ENCODE measurements around the gene HEMGN. TPM values are rescaled to one million over a fixed set of nuclear protein-coding genes. Genes with fewer than 3 reads are reported as not detected.

The HEMGN gene
- total and polyA plus RNA-seq, 2 experiments from 2014 or later, result not detected

GRCh38 chr9:97981846-97982682 is 44.1 kb upstream of the HEMGN start:
- no peak overlapping the region for H3K27ac Mint-ChIP-seq
- peak; percentile 62 for ATAC-seq

DNA sequence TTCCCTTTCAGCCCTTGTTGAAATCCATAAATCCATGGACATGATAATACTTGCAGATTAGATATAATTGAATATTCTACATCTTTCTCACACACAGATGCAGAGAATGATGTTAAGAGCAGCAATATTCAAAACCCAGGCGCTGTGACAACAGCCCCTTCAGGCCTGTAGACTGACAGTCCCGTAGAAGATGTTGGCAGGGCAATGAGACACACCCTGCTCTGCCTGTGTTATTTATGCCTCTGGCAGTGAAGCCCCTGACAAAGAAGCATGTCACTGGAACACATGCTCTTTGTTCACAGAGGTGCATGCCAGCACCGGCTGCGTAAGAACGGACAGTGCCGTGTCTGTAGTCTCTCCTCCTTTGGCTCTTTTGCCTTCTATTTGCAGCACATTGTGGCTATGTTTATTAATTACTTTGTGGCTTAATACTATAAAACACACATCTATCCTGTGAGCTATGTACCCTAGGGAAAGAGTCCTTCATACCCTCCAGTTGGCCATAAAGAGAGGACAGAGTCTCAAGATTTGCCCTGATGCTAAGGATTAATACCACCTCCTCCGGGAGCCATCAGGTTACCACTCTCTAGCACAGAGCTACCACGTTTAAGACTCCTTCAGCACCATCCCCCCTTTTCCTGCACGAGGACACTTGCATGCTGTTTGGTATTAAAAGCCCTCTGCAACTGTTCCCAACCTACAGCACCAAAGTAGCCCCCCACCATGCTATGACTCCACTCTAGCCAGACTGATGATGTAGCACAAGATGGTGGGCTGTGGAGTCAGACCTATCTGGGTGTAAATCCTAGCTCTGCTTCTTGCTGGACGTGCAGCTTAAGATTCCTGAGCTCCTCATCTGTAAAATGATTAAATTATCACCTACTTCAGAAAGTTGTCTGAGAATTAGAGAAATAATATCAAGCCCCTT is 43.2 kb upstream of the HEMGN start:
- Histone ChIP-seq H3K27ac (ENCODE audit: low read depth) (no peak overlapping the region), H3K79me2 (replicated peaks; ENCODE audit: insufficient read depth) (peaks cover 12% of the 10 kb centered on the region), H3K4me2 (no peak overlapping the region), H3K4me1 (ENCODE audit: insufficient read depth) (peaks cover 5% of the 10 kb centered on the region; the same call in 1 of the 2 replicates), H4K20me1 (replicated peaks; ENCODE audit: insufficient read depth) (peaks cover 16% of the 10 kb centered on the region), H3K36me3 (ENCODE audit: insufficient read depth) (no peaks in the 10 kb centered on the region), H3K27me3 (ENCODE audit: insufficient read depth) (peaks cover 83% of the 10 kb centered on the region), H3F3A (replicated peaks; ENCODE audit: low read depth) (no peaks in the 10 kb centered on the region), H2AFZ (no peak overlapping the region), H3K4me3 (no peak overlapping the region), H3K9me2 (ENCODE audit: insufficient read depth) (no peaks in the 10 kb centered on the region)
- Mint-ChIP-seq H3K9me3 (peaks cover 3% of the 10 kb centered on the region; the same call in 1 of the 3 replicates), H3K27me3 (ENCODE audit: insufficient read depth, low read depth, poor library complexity) (peaks cover 70% of the 10 kb centered on the region), H3K27ac (no peak overlapping the region), H3K4me1 (peaks cover 6% of the 10 kb centered on the region), H3K4me3 (no peak overlapping the region), H3K36me3 (ENCODE audit: low read depth) (peaks cover 8% of the 10 kb centered on the region; the same call in 1 of the 3 replicates)
- DNase-seq (ENCODE audit: low spot score), result no peak
- ATAC-seq, result no peak
- no peak for TF ChIP-seq NANOG (IDR thresholded peaks at IDR 0.05; ENCODE audit: borderline replicate concordance)
- TF ChIP-seq CREB1 (CRISPR knock-in tag; IDR thresholded peaks at IDR 0.05; ENCODE audit: low read depth), result no peak
- TF ChIP-seq JUNB (IDR thresholded peaks at IDR 0.05; ENCODE audit: unreplicated experiment), result no peak
- TF ChIP-seq REST (IDR thresholded peaks at IDR 0.05; ENCODE audit: unreplicated experiment), result no peak
- TF ChIP-seq POLR2AphosphoS5 (IDR thresholded peaks at IDR 0.05; ENCODE audit: low read depth), result no peak

More at GRCh38 chr9:97981846-97982682, 44.1 kb upstream of the HEMGN start:
- Mint-ChIP-seq H3K4me1 (peaks cover 10% of the 10 kb centered on the region), H3K27me3 (ENCODE audit: insufficient read depth, low read depth, poor library complexity) (peaks cover 68% of the 10 kb centered on the region), H3K4me3 (peak overlapping the region; percentile 61), H3K9me3 (peaks cover 3% of the 10 kb centered on the region; the same call in 1 of the 3 replicates), H3K36me3 (ENCODE audit: low read depth) (peaks cover 8% of the 10 kb centered on the region; the same call in 1 of the 3 replicates)
- Histone ChIP-seq H3K27ac (ENCODE audit: low read depth) (no peak overlapping the region), H3K4me2 (peak overlapping the region; percentile 85), H3K79me2 (replicated peaks; ENCODE audit: insufficient read depth) (peaks cover 21% of the 10 kb centered on the region), H3K9me2 (ENCODE audit: insufficient read depth) (no peaks in the 10 kb centered on the region), H3K4me3 (peak overlapping the region; percentile 93), H4K20me1 (replicated peaks; ENCODE audit: insufficient read depth) (peaks cover 24% of the 10 kb centered on the region), H3K27me3 (ENCODE audit: insufficient read depth) (peaks cover 83% of the 10 kb centered on the region), H3K4me1 (ENCODE audit: insufficient read depth) (peaks cover 13% of the 10 kb centered on the region; the same call in 1 of the 2 replicates), H2AFZ (peak overlapping the region; percentile 90; the same call in 1 of the 2 replicates), H3K36me3 (ENCODE audit: insufficient read depth) (no peaks in the 10 kb centered on the region), H3F3A (replicated peaks; ENCODE audit: low read depth) (no peaks in the 10 kb centered on the region)
- no peak for TF ChIP-seq ZNF331 (CRISPR knock-in tag; IDR thresholded peaks at IDR 0.05; ENCODE audit: low read depth)
- TF ChIP-seq, protein P1, sequence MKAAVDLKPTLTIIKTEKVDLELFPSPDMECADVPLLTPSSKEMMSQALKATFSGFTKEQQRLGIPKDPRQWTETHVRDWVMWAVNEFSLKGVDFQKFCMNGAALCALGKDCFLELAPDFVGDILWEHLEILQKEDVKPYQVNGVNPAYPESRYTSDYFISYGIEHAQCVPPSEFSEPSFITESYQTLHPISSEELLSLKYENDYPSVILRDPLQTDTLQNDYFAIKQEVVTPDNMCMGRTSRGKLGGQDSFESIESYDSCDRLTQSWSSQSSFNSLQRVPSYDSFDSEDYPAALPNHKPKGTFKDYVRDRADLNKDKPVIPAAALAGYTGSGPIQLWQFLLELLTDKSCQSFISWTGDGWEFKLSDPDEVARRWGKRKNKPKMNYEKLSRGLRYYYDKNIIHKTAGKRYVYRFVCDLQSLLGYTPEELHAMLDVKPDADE (IDR thresholded peaks at IDR 0.05), result no peak
- TF ChIP-seq POLR2AphosphoS5 (IDR thresholded peaks at IDR 0.05; ENCODE audit: low read depth), result peak; percentile 48
- peak; percentile 64 for DNase-seq (ENCODE audit: low spot score)
